Astrocyte (in vitro differentiated cells and primary cell): ENCODE results near the gene COP1. TPM values are rescaled to one million over a fixed set of nuclear protein-coding genes. Genes with fewer than 3 reads are reported as not detected.

ENCODE experiments used
- DNase-seq: peaks from one replicate; pipeline ENCODE4 v3.0.0-alpha.2; 2010; ENCODE audit warnings: low read depth
- FAIRE-seq: peaks from 2 replicates; lab custom pipeline; 2011; peaks lifted over from hg19 to GRCh38; lab: Jason Lieb, UNC
- H2AFZ ChIP-seq: 2 replicates; pipeline ENCODE4 v1.6.0; 2012; ENCODE audit warnings: low read depth, low read length, inconsistent platforms
- H3K27ac ChIP-seq: 2 replicates; pipeline ENCODE4 v1.5.1; 2011; ENCODE audit warnings: low read depth, low read length, inconsistent platforms
- H3K27me3 ChIP-seq: 2 replicates; pipeline ENCODE4 v1.6.0; 2011; ENCODE audit warnings: low read length, inconsistent platforms; ENCODE audit not compliant: insufficient read depth
- H3K36me3 ChIP-seq: 2 replicates; pipeline ENCODE4 v1.5.1; 2011; ENCODE audit warnings: low read length, inconsistent platforms; ENCODE audit not compliant: insufficient read depth
- H3K4me1 ChIP-seq: 2 replicates; pipeline ENCODE4 v1.5.1; 2011; ENCODE audit warnings: low read length, inconsistent platforms; ENCODE audit not compliant: insufficient read depth
- H3K4me2 ChIP-seq: 2 replicates; pipeline ENCODE4 v1.6.0; 2012; ENCODE audit warnings: low read length, inconsistent platforms
- H3K4me3 ChIP-seq: 2 replicates; pipeline ENCODE4 v1.5.1; 2011; ENCODE audit warnings: low read depth, mild to moderate bottlenecking, low read length, inconsistent platforms; ENCODE audit not compliant: insufficient read depth
- H3K79me2 ChIP-seq: 2 replicates; pipeline ENCODE4 v1.6.0; 2012; ENCODE audit warnings: mild to moderate bottlenecking, low read length, inconsistent platforms; ENCODE audit not compliant: insufficient read depth
- H3K9ac ChIP-seq: 2 replicates; pipeline ENCODE4 v1.6.0; 2012; ENCODE audit warnings: mild to moderate bottlenecking, low read length, inconsistent platforms
- H3K9me3 ChIP-seq: 2 replicates; pipeline ENCODE4 v1.5.1; 2012; ENCODE audit warnings: low read depth, mild to moderate bottlenecking, low read length, inconsistent platforms; ENCODE audit not compliant: insufficient read depth
- H4K20me1 ChIP-seq: 2 replicates; pipeline ENCODE4 v1.6.0; 2012; ENCODE audit warnings: low read length, inconsistent platforms; ENCODE audit not compliant: insufficient read depth
- H3K27ac Mint-ChIP-seq: one replicate; pipeline ENCODE4 v1.8.0; 2021; ENCODE audit warnings: mild to moderate bottlenecking, mixed read lengths; ENCODE audit not compliant: unreplicated experiment
- H3K27me3 Mint-ChIP-seq: one replicate; pipeline ENCODE4 v1.8.0; 2021; ENCODE audit warnings: low read depth, mixed read lengths; ENCODE audit not compliant: unreplicated experiment
- H3K36me3 Mint-ChIP-seq: one replicate; pipeline ENCODE4 v1.8.0; 2021; ENCODE audit warnings: low read depth, mixed read lengths; ENCODE audit not compliant: unreplicated experiment
- H3K4me1 Mint-ChIP-seq: one replicate; pipeline ENCODE4 v1.8.0; 2021; ENCODE audit warnings: low read depth, mixed read lengths; ENCODE audit not compliant: unreplicated experiment
- H3K4me3 Mint-ChIP-seq: one replicate; pipeline ENCODE4 v1.8.0; 2021; ENCODE audit warnings: mild to moderate bottlenecking, moderate library complexity, mixed read lengths; ENCODE audit not compliant: unreplicated experiment
- H3K9me3 Mint-ChIP-seq: one replicate; pipeline ENCODE4 v1.8.0; 2021; ENCODE audit warnings: mild to moderate bottlenecking, mixed read lengths; ENCODE audit not compliant: unreplicated experiment
- EZH2 ChIP-seq: IDR thresholded peaks from 2 replicates; pipeline ENCODE4 v1.6.1; 2012; ENCODE audit warnings: mild to moderate bottlenecking, low read length, inconsistent platforms; ENCODE audit not compliant: insufficient read depth
- total RNA-seq: library from RNA; stranded (reverse); gene quantifications from 2 replicates; pipeline ENCODE4 v1.2.1, GENCODE V29; 2021
- TF ChIP-seq, protein P1 (sequence below): IDR thresholded peaks from 2 replicates; pipeline ENCODE4 v1.5.1; 2011; ENCODE audit warnings: low read depth, mild to moderate bottlenecking, inconsistent platforms, low read length, moderate library complexity; ENCODE audit not compliant: insufficient read depth

The COP1 gene
- total RNA-seq, 1 donor from 2014 or later: 45.9 TPM

DNA sequence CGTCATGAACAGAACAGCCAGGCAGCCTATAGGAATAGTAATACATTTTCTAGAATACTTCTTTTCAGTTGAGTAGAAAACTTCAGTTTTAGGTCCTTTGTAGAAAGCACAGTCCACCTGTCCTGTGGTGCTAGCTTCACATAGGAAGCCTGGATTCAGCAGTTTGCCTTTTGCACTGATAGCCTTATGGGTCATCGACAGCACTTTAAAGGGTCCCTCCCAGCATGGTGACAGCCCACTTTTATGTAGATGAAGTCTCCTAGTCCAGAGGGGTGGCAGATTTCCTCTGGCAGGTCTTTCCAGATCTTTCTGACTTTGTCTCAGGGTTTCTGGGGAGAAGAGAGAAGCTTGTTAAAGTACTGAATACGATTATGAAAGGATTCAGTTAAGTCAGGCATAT, 302.3 kb downstream of the COP1 start:
- Mint-ChIP-seq H3K36me3 (peaks cover 22% of the 10 kb centered on the region), H3K4me1 (peaks cover 5% of the 10 kb centered on the region), H3K27ac (no peak overlapping the region), H3K27me3 (peaks cover 5% of the 10 kb centered on the region), H3K4me3 (no peak overlapping the region), H3K9me3 (peaks cover 2% of the 10 kb centered on the region)
- H3K79me2 ChIP-seq: no peaks in the 10 kb centered on the region
- H3K27me3 ChIP-seq: no peaks in the 10 kb centered on the region
- H3K36me3 ChIP-seq: no peaks in the 10 kb centered on the region
- H3K9me3 ChIP-seq: no peaks in the 10 kb centered on the region
- FAIRE-seq (no peak), DNase-seq (no peak)
- H3K4me2 ChIP-seq: no peak overlapping the region
- H2AFZ ChIP-seq: no peak overlapping the region
- H3K27ac ChIP-seq: no peak overlapping the region
- H3K9ac ChIP-seq: no peak overlapping the region
- H3K4me3 ChIP-seq: no peak overlapping the region
- H4K20me1 ChIP-seq: no peaks in the 10 kb centered on the region
- no peaks in the 10 kb centered on the region for H3K4me1 ChIP-seq
- no peak for TF ChIP-seq EZH2
- TF ChIP-seq, protein P1, sequence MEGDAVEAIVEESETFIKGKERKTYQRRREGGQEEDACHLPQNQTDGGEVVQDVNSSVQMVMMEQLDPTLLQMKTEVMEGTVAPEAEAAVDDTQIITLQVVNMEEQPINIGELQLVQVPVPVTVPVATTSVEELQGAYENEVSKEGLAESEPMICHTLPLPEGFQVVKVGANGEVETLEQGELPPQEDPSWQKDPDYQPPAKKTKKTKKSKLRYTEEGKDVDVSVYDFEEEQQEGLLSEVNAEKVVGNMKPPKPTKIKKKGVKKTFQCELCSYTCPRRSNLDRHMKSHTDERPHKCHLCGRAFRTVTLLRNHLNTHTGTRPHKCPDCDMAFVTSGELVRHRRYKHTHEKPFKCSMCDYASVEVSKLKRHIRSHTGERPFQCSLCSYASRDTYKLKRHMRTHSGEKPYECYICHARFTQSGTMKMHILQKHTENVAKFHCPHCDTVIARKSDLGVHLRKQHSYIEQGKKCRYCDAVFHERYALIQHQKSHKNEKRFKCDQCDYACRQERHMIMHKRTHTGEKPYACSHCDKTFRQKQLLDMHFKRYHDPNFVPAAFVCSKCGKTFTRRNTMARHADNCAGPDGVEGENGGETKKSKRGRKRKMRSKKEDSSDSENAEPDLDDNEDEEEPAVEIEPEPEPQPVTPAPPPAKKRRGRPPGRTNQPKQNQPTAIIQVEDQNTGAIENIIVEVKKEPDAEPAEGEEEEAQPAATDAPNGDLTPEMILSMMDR: no peak

DNA sequence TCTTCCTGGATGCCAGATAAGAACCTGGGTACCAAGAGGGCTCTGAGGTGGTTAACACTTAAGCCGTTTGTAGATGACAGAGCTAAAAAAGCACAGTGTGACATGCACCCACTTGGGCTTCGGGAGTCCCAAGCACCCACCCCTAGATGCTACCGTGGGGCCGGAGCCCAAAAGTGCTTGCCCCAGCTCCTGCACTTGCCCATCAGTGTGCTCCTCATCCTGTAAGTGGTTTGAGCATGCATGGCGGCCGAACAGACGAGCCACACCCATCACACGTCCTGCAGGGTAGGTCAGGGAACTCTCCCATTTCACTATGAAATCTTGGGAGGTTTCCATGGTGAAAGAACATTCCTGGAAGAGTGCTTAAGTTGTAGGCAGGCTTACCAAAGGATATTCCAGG, 304.8 kb downstream of the COP1 start:
- peaks cover 10% of the 10 kb centered on the region for H3K27me3 Mint-ChIP-seq

More for the DNA sequence above, 304.8 kb downstream of the COP1 start:
- H3K4me1 ChIP-seq: no peaks in the 10 kb centered on the region
- H3K9me3 Mint-ChIP-seq: peaks cover 4% of the 10 kb centered on the region
- TF ChIP-seq EZH2: no peak
- TF ChIP-seq, protein P1: no peak
- H3K27me3 ChIP-seq: no peaks in the 10 kb centered on the region
- H4K20me1 ChIP-seq: no peaks in the 10 kb centered on the region
- peaks cover 5% of the 10 kb centered on the region for H3K4me1 Mint-ChIP-seq
- H2AFZ ChIP-seq: no peak overlapping the region
- no peak overlapping the region for H3K4me3 Mint-ChIP-seq
- H3K27ac Mint-ChIP-seq: no peak overlapping the region
- H3K4me3 ChIP-seq: no peak overlapping the region
- peaks cover 27% of the 10 kb centered on the region for H3K36me3 Mint-ChIP-seq
- DNase-seq (no peak), FAIRE-seq (no peak)
- no peak overlapping the region for H3K9ac ChIP-seq
- no peak overlapping the region for H3K27ac ChIP-seq
- no peaks in the 10 kb centered on the region for H3K9me3 ChIP-seq
- no peaks in the 10 kb centered on the region for H3K79me2 ChIP-seq
- no peaks in the 10 kb centered on the region for H3K36me3 ChIP-seq
- no peak overlapping the region for H3K4me2 ChIP-seq
